ENCODE data around the gene CRTAP.
"Not testable (repeated sequence)": the region's sequence is repeated elsewhere in the genome, so short reads cannot be mapped to it uniquely, and the experiment has no call there.

Gene CRTAP

DNA sequence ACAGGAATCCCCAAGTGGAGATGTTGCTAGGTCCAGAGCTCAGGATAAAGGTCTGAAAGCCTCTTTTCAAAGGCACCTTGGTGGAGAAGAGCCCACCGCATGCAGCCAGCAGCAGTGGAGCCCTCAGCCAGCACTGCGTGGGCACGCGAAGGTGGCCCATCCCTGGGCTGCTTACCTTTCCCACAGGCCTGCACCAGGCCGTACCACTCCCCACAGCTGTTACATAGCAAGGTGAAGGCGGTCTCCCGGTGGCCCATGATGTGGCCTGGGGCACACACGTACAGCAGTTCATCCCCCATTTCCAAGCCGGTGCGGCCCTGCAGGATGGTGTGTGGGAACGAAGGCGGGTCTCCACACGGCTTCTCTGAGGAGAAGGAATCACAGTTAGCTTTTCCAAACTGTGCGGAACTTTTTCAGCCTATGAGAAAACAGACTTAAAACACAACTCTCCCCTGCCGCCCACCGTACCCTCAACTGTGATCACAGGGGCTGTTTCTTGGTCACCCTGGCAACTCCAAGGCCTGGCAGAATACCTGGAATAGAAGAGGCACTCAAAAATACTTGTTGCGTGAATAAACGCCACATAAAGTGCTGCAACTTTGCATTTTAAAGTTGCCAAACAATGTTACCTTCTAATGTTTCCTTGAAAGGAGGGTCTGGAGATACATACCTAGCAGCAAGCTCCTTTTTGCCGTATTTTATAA, 61.0 kb downstream of the CRTAP start:
- DNase-seq = no peak
- peak; percentile 9 for ATAC-seq

DNA sequence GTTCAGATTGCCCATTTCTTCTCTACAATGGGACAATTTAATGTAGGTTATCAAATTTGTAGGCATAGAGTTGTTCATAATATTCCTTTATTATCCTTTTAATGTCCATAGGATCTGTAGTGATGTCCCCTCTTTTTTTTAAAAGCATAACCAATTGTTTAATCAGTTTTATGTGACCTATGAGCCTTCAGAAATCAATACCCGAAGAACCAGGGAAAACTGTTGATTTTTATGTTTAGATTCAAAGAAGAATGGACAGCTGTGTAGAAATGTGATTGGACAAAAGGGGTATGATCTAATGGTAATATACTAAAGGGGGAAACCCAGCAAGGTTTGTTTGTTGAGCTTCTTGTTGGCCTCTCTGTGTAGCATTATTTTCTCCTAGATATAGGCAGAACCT, 65.3 kb downstream of the CRTAP start:
- ATAC-seq (no peak), DNase-seq (no peak)

DNA sequence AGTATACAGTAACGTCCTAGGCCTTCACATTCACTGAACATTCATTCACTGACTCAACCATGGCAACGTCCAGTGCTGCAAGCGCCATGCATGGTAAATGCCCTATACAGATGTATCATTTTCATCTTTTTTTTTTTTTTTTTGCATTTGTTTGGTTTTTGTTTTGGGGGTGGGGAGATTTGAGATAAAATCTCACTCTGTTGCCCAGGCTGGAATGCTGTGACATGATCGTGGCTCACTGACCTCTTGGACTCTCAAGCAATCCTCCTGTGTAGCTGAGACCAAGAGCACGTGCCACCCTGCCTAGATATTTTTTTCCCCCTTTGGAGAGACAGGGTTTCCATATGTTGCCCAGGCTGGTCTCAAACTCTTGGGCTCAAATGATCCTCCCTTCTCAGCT, 67.4 kb downstream of the CRTAP start:
- DNase-seq (no peak), ATAC-seq (no peak)

DNA sequence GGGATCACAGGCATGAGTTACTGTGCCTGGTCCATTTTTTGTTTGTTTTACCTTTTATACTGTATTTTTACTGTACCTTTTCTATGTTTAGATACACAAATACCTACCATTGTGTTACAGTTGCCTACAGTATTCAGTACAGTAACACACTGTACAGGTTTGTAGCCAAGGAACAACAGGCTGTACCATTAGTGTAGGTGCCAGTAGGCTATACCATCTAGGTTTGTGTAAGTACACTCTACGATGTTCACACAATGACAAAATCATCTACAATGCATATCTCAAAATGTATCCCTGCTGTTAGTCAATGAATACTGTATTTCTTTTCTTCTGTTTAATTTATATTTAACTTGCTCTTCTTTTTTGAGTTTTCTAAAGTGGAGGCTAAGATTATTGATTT, 67.8 kb downstream of the CRTAP start:
- ATAC-seq, DNase-seq: not testable (repeated sequence)

DNA sequence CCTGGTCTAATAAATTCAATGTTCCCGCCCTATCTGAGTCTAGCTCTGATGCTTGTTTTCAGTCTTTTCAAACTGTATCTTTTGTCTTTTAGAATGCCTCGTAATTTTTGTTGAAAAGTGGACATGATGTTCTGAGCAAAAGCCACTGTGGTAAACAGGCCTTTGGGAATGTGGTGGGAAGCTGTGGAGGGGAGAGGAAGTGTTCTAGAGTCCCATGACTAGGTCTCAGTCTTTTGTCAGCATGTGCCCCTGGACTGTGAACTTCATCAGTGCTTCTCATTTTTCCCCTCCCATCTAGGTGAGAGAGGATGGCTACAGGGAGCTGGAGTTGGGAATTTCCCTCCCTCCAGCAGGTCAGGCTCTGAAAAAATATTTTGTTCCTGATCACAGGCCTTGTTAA, 71.0 kb downstream of the CRTAP start:
- DNase-seq = no peak
- ATAC-seq = no peak

DNA sequence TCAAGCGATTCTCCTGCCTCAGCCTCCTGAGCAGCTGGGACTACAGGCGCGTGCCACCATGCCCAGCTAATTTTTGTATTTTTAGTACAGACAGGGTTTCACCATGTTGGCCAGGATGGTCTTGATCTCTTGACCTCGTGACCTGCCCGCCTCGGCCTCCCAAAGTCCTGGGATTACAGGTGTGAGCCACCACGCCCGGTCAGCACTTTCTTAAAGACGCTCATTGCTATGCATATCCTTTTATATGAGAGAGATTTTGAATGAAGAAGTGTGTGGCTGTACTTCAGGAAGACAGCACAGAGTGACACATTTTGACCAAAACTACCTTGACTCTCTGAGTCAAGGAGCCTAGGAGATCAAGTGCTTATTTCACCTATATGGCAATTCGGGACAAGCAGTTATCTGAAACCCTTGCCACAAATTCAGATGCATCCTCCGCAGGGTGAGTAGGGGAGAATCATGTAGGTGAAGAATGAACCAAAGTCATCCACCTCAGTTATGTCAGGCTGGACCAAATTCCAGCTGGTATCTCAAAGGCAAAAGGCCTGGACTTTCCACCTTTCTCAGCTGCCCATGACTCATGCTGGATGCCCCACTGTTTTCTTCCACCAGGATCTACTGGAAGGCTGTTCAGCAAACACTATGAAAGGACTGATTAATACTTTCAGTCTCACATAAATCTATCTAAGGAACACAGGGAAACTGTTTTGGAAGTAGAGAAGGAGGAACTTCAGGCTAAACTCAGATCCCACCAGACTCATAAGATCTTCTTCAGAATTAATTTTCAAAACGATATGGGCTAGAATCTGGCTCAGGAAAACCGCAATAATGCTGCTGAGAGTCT, 72.9 kb downstream of the CRTAP start:
- ATAC-seq = no peak
- DNase-seq = no peak

DNA sequence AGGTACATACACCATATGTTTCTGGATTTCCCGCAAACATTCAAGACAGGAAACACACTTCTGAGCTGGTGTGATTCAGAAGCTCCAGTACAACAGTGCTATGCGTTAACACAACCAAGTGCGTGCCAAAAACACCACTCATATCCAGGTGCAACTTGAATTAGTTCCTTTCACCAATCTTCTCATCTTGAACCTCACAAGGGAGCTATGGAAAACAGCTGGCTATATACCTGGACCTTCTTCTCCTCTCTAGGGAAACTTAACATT, 73.5 kb downstream of the CRTAP start:
- DNase-seq (no peak), ATAC-seq (no peak)

DNA sequence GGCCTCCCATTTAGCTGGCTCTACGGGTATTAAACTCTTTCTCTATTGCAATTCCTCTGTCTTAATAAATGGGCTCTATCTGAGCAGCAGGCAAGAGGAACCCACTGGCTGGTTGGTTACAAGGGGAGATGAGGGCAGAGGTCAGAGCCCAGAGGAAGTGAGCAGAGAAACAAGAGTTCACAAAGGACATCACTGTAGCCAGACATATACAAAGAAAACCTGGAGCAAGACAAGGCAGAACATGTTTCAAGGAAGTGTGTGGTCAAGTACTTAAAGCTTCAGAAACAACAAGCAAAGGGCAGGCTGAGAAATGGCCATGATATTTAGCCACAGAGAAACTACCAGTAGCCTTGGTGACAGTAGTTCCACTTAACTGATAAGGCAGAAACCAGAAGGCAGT, 80.5 kb downstream of the CRTAP start:
- no peak for DNase-seq
- no peak for ATAC-seq

DNA sequence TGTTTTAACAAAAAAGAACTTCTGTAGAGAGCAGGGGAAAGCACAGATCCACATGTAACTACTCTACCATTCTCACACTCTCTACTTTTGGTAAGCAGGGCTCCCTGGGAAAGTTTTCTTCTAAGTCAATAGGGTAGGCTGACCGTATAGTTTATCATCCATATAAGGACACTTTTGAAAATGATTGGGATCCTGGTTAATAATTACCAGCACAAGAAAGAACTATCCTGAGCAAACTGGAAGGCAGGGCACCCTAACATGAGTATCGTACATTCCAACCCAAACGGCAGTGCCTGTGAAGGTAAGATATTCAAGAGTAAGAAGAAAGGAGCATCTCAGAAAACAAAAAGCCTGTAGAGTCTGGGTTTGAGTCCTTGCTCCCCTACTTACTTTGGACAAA, 82.7 kb downstream of the CRTAP start:
- ATAC-seq = no peak
- DNase-seq = no peak

Data from stimulated activated naive CD8-positive, alpha-beta T cell treated with anti-CD3 and anti-CD28 coated beads, Interleukin-15, Interleukin-2, amounts not matched to agents 100 U/mL and 50 U/mL, for 24 hours (primary cell).